ENCODE measurements around the gene ERCC6L2. TPM values are rescaled to one million over a fixed set of nuclear protein-coding genes. Genes with fewer than 3 reads are reported as not detected.

ERCC6L2 gene
- total and polyA plus RNA-seq, 2 experiments from 2014 or later = 33.5 to 80.6 TPM

- Mint-ChIP-seq H3K4me1 (peaks cover 6% of the 10 kb centered on the region; the same call in 2 of the 3 replicates), H3K36me3 (ENCODE audit: low read depth) (no peaks in the 10 kb centered on the region), H3K27ac (no peak overlapping the region), H3K27me3 (ENCODE audit: insufficient read depth, low read depth, poor library complexity) (no peaks in the 10 kb centered on the region), H3K4me3 (no peak overlapping the region), H3K9me3 (no peaks in the 10 kb centered on the region)
- peak; percentile 47 for ATAC-seq
- H3F3A ChIP-seq (replicated peaks; ENCODE audit: low read depth) = no peaks in the 10 kb centered on the region
- H3K27ac ChIP-seq (ENCODE audit: low read depth) = no peak overlapping the region
- no peaks in the 10 kb centered on the region; the same call in 1 of the 2 replicates for H3K79me2 ChIP-seq (replicated peaks; ENCODE audit: insufficient read depth)
- no peaks in the 10 kb centered on the region for H3K36me3 ChIP-seq (ENCODE audit: insufficient read depth)
- H3K4me2 ChIP-seq = no peak overlapping the region
- TF ChIP-seq JUNB (IDR thresholded peaks at IDR 0.05; ENCODE audit: unreplicated experiment) = no peak
- no peak for TF ChIP-seq EZH2 (IDR thresholded peaks at IDR 0.05; ENCODE audit: low read depth, unreplicated experiment)
- TF ChIP-seq, protein P1, sequence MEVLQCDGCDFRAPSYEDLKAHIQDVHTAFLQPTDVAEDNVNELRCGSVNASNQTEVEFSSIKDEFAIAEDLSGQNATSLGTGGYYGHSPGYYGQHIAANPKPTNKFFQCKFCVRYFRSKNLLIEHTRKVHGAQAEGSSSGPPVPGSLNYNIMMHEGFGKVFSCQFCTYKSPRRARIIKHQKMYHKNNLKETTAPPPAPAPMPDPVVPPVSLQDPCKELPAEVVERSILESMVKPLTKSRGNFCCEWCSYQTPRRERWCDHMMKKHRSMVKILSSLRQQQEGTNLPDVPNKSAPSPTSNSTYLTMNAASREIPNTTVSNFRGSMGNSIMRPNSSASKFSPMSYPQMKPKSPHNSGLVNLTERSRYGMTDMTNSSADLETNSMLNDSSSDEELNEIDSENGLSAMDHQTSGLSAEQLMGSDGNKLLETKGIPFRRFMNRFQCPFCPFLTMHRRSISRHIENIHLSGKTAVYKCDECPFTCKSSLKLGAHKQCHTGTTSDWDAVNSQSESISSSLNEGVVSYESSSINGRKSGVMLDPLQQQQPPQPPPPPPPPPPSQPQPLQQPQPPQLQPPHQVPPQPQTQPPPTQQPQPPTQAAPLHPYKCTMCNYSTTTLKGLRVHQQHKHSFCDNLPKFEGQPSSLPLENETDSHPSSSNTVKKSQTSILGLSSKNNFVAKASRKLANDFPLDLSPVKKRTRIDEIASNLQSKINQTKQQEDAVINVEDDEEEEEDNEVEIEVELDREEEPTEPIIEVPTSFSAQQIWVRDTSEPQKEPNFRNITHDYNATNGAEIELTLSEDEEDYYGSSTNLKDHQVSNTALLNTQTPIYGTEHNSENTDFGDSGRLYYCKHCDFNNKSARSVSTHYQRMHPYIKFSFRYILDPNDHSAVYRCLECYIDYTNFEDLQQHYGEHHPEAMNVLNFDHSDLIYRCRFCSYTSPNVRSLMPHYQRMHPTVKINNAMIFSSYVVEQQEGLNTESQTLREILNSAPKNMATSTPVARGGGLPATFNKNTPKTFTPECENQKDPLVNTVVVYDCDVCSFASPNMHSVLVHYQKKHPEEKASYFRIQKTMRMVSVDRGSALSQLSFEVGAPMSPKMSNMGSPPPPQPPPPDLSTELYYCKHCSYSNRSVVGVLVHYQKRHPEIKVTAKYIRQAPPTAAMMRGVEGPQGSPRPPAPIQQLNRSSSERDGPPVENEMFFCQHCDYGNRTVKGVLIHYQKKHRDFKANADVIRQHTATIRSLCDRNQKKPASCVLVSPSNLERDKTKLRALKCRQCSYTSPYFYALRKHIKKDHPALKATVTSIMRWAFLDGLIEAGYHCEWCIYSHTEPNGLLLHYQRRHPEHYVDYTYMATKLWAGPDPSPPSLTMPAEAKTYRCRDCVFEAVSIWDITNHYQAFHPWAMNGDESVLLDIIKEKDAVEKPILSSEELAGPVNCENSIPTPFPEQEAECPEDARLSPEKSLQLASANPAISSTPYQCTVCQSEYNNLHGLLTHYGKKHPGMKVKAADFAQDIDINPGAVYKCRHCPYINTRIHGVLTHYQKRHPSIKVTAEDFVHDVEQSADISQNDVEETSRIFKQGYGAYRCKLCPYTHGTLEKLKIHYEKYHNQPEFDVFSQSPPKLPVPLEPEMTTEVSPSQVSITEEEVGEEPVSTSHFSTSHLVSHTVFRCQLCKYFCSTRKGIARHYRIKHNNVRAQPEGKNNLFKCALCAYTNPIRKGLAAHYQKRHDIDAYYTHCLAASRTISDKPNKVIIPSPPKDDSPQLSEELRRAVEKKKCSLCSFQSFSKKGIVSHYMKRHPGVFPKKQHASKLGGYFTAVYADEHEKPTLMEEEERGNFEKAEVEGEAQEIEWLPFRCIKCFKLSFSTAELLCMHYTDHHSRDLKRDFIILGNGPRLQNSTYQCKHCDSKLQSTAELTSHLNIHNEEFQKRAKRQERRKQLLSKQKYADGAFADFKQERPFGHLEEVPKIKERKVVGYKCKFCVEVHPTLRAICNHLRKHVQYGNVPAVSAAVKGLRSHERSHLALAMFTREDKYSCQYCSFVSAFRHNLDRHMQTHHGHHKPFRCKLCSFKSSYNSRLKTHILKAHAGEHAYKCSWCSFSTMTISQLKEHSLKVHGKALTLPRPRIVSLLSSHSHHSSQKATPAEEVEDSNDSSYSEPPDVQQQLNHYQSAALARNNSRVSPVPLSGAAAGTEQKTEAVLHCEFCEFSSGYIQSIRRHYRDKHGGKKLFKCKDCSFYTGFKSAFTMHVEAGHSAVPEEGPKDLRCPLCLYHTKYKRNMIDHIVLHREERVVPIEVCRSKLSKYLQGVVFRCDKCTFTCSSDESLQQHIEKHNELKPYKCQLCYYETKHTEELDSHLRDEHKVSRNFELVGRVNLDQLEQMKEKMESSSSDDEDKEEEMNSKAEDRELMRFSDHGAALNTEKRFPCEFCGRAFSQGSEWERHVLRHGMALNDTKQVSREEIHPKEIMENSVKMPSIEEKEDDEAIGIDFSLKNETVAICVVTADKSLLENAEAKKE (CRISPR knock-in tag; IDR thresholded peaks at IDR 0.05) = no peak
- no peak for TF ChIP-seq ETS1 (IDR thresholded peaks at IDR 0.05)
- no peak for TF ChIP-seq NANOG (IDR thresholded peaks at IDR 0.05; ENCODE audit: borderline replicate concordance)
- TF ChIP-seq POLR2AphosphoS5 (IDR thresholded peaks at IDR 0.05; ENCODE audit: low read depth) = no peak
- TF ChIP-seq ZNF114 (CRISPR knock-in tag; IDR thresholded peaks at IDR 0.05) = no peak
- peak; percentile 47 to 63 for TF ChIP-seq CTCF (conservative IDR thresholded peaks at IDR 0.05; ENCODE audit: low read depth in 2 of 2)
- H3K4me3 ChIP-seq = no peak overlapping the region
- peaks cover 3% of the 10 kb centered on the region; the same call in 1 of the 2 replicates for H3K4me1 ChIP-seq (ENCODE audit: insufficient read depth)
- H4K20me1 ChIP-seq (replicated peaks; ENCODE audit: insufficient read depth) = peaks cover 13% of the 10 kb centered on the region; the same call in 1 of the 2 replicates
- H2AFZ ChIP-seq = no peak overlapping the region
- H3K9me2 ChIP-seq (ENCODE audit: insufficient read depth) = no peaks in the 10 kb centered on the region
- no peaks in the 10 kb centered on the region for H3K27me3 ChIP-seq (ENCODE audit: insufficient read depth)
- DNase-seq (ENCODE audit: low spot score) = peak; percentile 46
Observed at GRCh38 chr9:95907794-95908193, 32.3 kb downstream of the ERCC6L2 start.
